ENCODE data around the gene UEVLD.

- TF ChIP-seq MAX (IDR thresholded peaks at IDR 0.05) (no peak), EP300 (IDR thresholded peaks at IDR 0.05; ENCODE audit: borderline replicate concordance) (no peak), TAF1 (IDR thresholded peaks at IDR 0.05; ENCODE audit: low read depth) (no peak), YY1 (IDR thresholded peaks at IDR 0.05; ENCODE audit: low read depth) (no peak), RAD21 (IDR thresholded peaks at IDR 0.05; ENCODE audit: low read depth) (no peak)
Measured at GRCh38 chr11:18498039-18498438, 90.5 kb downstream of the UEVLD start.
